ENCODE measurements around the gene CDH3. TPM values are rescaled to one million over a fixed set of nuclear protein-coding genes. Genes with fewer than 3 reads are reported as not detected.
A peak's percentile ranks its signal among the peaks of the same experiment; 100 is the strongest.

Gene CDH3
- total and polyA plus RNA-seq, 8 donors, result 1.6 to 28.6 (median 5.0) TPM; not detected in 2

DNA sequence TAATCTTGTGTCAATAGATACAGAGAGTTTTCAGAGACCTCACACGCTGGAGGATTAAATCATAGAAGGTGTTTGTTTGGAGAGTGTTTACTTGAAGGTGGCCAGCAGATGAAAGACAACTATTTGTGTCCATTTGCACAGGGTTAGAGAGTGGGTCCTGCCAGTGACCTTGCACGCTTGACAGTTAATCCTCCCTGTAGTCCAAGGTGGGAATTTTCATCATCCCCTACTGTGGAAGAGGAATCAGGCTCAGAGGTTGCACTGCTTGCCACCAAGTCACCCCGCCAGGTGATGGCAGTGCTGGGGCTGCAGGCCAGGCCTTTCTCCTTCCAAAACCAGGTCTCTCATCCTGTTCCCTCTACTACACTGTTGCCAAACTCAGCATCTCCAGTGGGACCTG, 104.3 kb downstream of the CDH3 start:
- no peak for TF ChIP-seq POLR2A (IDR thresholded peaks at IDR 0.05)
- WGBS, 5 donors, result 49 to 68% (median 54%) methylated on average over 3 of the region's 3 CpGs
- H3K4me3 ChIP-seq, result no peak overlapping the region
- DNase-seq, result no peak
- H3K9me3 ChIP-seq, result no peaks in the 10 kb centered on the region
- intact Hi-C loops (cut with DNase I; ENCODE audit: low total_unique reads), result loop anchor here (10.0 kb wide), 1 partner anchor 45 kb away; no protein-coding TSS in a partner anchor
- H3K36me3 ChIP-seq, result no peaks in the 10 kb centered on the region
- H3K27ac ChIP-seq, result peak overlapping the region in 2 of 5 donors; percentile 0 to 56
- peaks cover 14 to 57% (median 34%) of the 10 kb centered on the region in 4 donors for H3K4me1 ChIP-seq
- no peaks in the 10 kb centered on the region for H3K27me3 ChIP-seq

Small RNA genes lying within 50 kb of the gene (small RNA-seq; reads per million reads assigned to genes)
- gene HSPE1P5 (0 reads per million in 4 donors), gene RF01233 (0 reads per million in 4 donors), gene RNA5SP429 (0 reads per million in 4 donors)

Other genes starting within 250 kb of the CDH3 start
- gene SMPD3, start 196.8 kb upstream of the CDH3 start, total RNA-seq, result 100 to 1,000 TPM in 1 of 5 donors, 10 to 100 TPM in 4; 34.3 to 110 (median 76.3) TPM
- 1 to 10 TPM; 1.7 to 7.6 (median 3.2) TPM for gene SMPD3, start 196.8 kb upstream of the CDH3 start, polyA plus RNA-seq
- gene ZFP90, start 106.0 kb upstream of the CDH3 start, total RNA-seq, result 10 to 100 TPM; 12.9 to 28.1 (median 17.5) TPM
- gene ZFP90, start 106.0 kb upstream of the CDH3 start, polyA plus RNA-seq, result 1 to 10 TPM; 6.2 to 9.0 (median 6.8) TPM
- 100 to 1,000 TPM; 104 to 567 (median 188) TPM for gene CDH1, start 92.0 kb downstream of the CDH3 start, total RNA-seq
- gene CDH1, start 92.0 kb downstream of the CDH3 start, polyA plus RNA-seq, result 10 to 100 TPM; 15.0 to 63.3 (median 62.2) TPM
- gene TANGO6, start 198.2 kb downstream of the CDH3 start, total RNA-seq, result 10 to 100 TPM in 4 of 5 donors, 1 to 10 TPM in 1; 9.7 to 32.7 (median 17.3) TPM
- 1 to 10 TPM; 2.2 to 9.9 (median 3.9) TPM for gene TANGO6, start 198.2 kb downstream of the CDH3 start, polyA plus RNA-seq

Data from stomach (tissue), 9 donors.